ENCODE data around the gene PLAC1.

The PLAC1 gene

GRCh38 chrX:134628663-134629062, 29.6 kb downstream of the PLAC1 start:
- no peak for FAIRE-seq

- no peak for FAIRE-seq
These were observed 31.8 kb downstream of the PLAC1 start for GRCh38 chrX:134626434-134626833.

- FAIRE-seq, result no peak
These were observed 33.0 kb downstream of the PLAC1 start for GRCh38 chrX:134625315-134625718.

- no peak for FAIRE-seq
These were observed 34.2 kb downstream of the PLAC1 start for GRCh38 chrX:134624046-134624430.

- no peak for FAIRE-seq
These were observed 34.8 kb downstream of the PLAC1 start for GRCh38 chrX:134623293-134624045.

- FAIRE-seq, result no peak
These were observed 35.5 kb downstream of the PLAC1 start for GRCh38 chrX:134622813-134623185.

- FAIRE-seq, result no peak
These were observed 36.0 kb downstream of the PLAC1 start for GRCh38 chrX:134622056-134622812.

GRCh38 chrX:134619838-134620237, 38.4 kb downstream of the PLAC1 start:
- no peak for FAIRE-seq

GRCh38 chrX:134613396-134613795, 44.9 kb downstream of the PLAC1 start:
- FAIRE-seq, result no peak

GRCh38 chrX:134608153-134608552, 50.1 kb downstream of the PLAC1 start:
- FAIRE-seq, result no peak

GRCh38 chrX:134607523-134607922, 50.7 kb downstream of the PLAC1 start:
- FAIRE-seq, result no peak

- FAIRE-seq, result no peak
These were observed 53.5 kb downstream of the PLAC1 start for GRCh38 chrX:134604701-134605311.

GRCh38 chrX:134603806-134604700, 54.2 kb downstream of the PLAC1 start:
- FAIRE-seq, result no peak

- no peak for FAIRE-seq
These were observed 55.9 kb downstream of the PLAC1 start for GRCh38 chrX:134602410-134602809.

- no peak for FAIRE-seq
These were observed 57.0 kb downstream of the PLAC1 start for GRCh38 chrX:134601240-134601765.

GRCh38 chrX:134600714-134601113, 57.6 kb downstream of the PLAC1 start:
- FAIRE-seq, result no peak

- FAIRE-seq, result no peak
These were observed 58.9 kb downstream of the PLAC1 start for GRCh38 chrX:134599184-134599914.

GRCh38 chrX:134592303-134592702, 66.0 kb downstream of the PLAC1 start:
- FAIRE-seq, result no peak

GRCh38 chrX:134591502-134591901, 66.8 kb downstream of the PLAC1 start:
- FAIRE-seq, result no peak

GRCh38 chrX:134588806-134589205, 69.5 kb downstream of the PLAC1 start:
- FAIRE-seq, result no peak

- no peak for FAIRE-seq
These were observed 77.4 kb downstream of the PLAC1 start for GRCh38 chrX:134580907-134581306.

GRCh38 chrX:134573683-134574035, 84.6 kb downstream of the PLAC1 start:
- no peak for FAIRE-seq

All from endometrium (tissue), 2 donors.